Adrenal gland (tissue), 5 donors: Measurements from ENCODE around the gene KCNJ1.

Source experiments
- CTCF ChIP-seq, 6 experiments: fragments of 450-650 bp in 4 of 6; fragments of 200-600 bp in 2 of 6; sonication (generic) in 1 of 6; IDR thresholded peaks; 1 replicate in 5 of 6; 2 replicates in 1 of 6; pipeline versions ENCODE4 v1.5.1 to v1.8.0; 2016 to 2021; ENCODE audit warnings: antibody characterized with exemption in 6 of 6, mild to moderate bottlenecking in 2 of 6, moderate library complexity in 1 of 6
- POLR2A ChIP-seq, 2 donors: fragments of 450-650 bp; IDR thresholded peaks; one replicate each; pipeline ENCODE4 v1.6.1; 2017; ENCODE audit warnings: antibody characterized with exemption in 2 of 2, mild to moderate bottlenecking in 2 of 2, moderate library complexity in 1 of 2
- donor health status: DM: no; HTN: no; CAD: no.

GRCh38 chr11:128859563-128860441, 7.3 kb downstream of the KCNJ1 start:
- TF ChIP-seq CTCF (IDR thresholded peaks at IDR 0.05) (peak; percentile 65 to 95 (median 76)), POLR2A (IDR thresholded peaks at IDR 0.05) (no peak)
